HG03060 (cell line): ENCODE data around the gene TNFSF12.

ENCODE experiments used
- ATAC-seq: cut with Tn5 transposase; IDR thresholded peaks from one replicate; pipeline ENCODE4 v1.9.1; 2021; ENCODE audit warnings: low read depth, moderate number of reproducible peaks; ENCODE audit not compliant: unreplicated experiment

TNFSF12 gene

DNA sequence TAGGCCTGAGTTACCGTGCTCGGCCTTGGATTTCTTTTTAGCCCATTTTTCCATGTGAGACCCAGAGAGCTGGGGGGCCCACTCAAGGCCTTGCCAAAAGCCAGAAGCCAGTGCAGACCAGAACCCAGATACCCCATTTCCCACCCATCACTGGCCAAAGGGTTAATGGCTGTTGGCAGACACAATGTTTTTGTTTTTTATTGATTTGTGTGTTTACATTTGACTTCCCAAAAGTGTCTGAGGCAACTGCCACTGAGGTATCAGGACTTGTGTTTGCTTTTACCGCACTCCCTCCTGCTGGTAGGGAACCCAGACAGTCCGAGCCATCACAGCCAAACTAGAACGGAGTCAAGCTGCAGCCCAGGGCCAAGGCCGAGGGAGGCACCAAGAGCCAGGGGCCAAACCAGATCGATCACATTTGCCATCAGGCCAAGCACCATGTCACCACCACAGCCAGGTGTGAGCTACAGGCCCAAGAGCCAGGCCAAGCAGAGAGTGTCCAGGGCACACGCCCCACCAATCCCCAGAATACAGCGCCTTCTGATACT, 7.7 kb upstream of the TNFSF12 start:
- ATAC-seq: no peak

GRCh38 chr17:7544911-7545310, 3.9 kb upstream of the TNFSF12 start:
- ATAC-seq: no peak

DNA sequence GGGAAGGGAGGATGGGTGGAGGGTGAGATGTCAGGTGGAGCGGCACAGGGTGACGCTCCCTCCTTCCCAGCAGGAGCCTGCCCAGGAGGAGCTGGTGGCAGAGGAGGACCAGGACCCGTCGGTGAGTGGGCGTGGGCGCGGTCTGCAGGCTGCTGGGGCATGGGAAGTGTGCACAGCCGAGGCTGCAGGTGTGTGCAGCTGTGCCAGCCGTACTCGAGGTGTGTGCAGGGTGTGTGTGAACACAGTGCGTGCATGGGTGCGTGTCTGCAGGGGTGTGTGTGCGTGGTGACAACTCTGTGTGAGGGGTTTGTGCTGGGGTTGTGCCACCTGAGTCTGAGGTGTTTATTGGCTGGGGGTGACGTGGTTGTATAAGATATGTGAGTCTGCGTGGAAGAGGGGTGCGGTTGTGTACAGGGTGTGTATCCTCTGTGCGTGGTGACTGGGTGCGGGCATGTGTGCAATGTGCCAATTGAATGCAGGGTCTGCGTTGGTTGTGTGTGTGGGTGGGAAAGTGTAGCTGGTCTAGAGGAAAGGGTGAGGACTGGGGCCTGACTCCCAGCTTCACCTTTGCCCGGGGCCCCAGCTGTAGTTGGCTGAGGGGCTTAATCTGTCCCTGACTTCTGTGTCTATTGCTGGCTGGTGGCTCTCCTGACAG, 670 bp downstream of the TNFSF12 start:
- no peak for ATAC-seq

DNA sequence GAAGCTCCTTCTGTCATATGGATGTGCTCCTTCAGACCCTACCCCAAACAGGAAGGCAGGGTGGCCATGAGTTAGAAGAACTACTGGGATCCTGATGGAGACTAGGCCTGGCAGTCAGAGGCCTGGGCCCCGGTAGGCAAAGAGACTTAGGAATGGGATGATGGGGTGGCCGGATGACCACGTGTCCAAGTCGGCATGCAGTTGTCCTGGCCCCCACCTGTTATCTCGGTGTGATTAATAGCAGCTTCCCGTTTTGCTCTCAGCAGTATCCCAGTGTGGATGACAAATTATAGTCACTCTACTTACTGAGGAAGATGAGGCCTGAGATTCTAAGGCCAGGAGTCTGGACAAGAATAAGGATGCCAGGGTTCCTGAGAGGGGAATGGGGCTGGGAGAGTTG, 1.5 kb downstream of the TNFSF12 start:
- ATAC-seq: no peak

DNA sequence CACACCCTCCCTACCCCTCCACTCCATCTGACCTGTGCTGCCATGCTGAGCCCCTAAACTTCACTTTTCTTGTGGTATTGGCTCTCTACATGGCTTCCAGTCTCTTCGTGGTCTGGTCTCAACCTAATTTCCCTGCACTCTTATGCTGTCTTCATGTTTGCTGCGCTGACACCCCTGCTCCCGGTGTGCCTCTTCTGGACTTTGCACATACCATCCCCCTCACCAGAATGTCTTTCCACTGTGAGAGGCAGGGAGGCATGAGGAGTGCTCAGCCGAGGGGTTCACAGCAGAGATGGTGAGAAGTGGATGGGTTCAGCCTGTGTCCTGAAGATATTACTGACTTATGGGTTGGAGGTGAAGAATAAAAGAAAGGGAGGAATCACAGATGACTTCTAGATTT, 2.5 kb downstream of the TNFSF12 start:
- no peak for ATAC-seq

DNA sequence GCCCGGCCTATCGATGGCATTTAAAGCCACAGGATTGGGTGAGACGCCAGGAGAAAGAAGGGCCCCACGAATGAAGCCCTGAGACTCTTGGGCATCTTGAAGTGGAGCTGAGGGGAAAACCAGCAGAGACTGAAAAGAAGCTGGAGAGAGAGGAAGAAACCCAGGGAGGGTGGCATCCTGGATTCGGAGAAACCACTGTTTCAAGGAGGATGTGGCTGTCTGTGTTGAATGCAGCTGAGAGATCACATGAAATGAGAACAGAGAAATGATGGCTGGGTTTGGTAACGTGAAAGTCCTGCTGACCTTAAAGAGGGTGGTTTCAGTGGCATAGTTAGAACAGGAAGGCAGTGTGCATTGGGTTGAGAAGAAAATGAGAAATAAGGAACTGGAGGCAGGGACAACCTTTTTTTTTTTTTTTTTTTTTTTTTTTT, 3.8 kb downstream of the TNFSF12 start:
- peak; percentile 58 for ATAC-seq

- no peak for ATAC-seq
Measured at GRCh38 chr17:7553356-7553755, 4.5 kb downstream of the TNFSF12 start.

GRCh38 chr17:7555320-7555948, 6.6 kb downstream of the TNFSF12 start:
- ATAC-seq: no peak

DNA sequence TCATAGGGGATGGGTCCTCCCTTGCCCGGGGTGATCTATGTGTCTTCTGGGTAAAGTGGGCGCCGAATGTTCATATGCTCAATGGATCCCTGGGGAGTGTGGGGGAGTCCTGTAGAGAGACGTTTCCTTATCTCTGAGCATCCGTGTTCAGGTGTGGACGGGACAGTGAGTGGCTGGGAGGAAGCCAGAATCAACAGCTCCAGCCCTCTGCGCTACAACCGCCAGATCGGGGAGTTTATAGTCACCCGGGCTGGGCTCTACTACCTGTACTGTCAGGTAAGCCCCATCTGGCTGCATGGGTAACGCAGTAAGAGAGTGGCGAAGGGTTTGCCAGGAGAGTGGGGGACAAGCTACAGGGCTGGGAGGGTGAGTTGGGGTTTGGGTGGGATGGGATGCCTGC, 7.8 kb downstream of the TNFSF12 start:
- no peak for ATAC-seq

GRCh38 chr17:7557147-7557764, 8.4 kb downstream of the TNFSF12 start:
- ATAC-seq: no peak

- ATAC-seq: no peak
Measured at GRCh38 chr17:7557775-7558543, 9.1 kb downstream of the TNFSF12 start.

- ATAC-seq: no peak
Measured at GRCh38 chr17:7558544-7559319, 9.9 kb downstream of the TNFSF12 start, which contains the start of gene TNFSF13. TSS of gene TNFSF13 (plus strand) at chr17:7558750. CDS start at chr17:7559040, 290 bp downstream.

DNA sequence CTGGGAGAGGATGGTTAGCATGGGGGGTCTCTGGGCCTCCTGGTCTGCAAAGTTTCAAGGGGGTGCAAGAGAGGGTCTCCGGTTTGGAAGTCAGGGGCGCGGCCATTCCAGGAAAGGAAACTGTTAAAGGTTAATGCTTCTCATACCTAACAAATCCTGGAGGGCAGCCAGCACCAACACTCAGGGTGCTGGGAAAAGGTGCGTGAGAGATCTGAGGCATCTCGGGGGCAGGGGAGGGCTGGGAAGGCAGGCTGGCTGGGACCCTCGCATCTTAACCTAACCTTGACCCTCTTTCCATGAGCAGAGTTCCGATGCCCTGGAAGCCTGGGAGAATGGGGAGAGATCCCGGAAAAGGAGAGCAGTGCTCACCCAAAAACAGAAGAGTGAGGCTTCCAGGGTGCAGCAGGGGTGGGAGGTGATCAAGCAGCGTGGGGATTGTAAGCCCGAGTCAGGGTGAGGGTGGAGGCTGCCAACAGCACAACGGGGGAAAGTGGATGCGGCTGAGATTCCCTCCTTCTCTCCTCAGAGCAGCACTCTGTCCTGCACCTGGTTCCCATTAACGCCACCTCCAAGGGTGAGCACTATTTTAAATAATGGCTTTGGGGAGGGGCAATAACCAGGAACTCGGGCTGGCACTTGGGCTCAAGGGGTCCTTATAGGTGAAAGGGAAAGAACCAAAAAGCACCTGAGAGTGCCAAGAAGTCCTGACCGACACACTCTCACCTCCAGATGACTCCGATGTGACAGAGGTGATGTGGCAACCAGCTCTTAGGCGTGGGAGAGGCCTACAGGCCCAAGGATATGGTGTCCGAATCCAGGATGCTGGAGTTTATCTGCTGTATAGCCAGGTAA, 10.7 kb downstream of the TNFSF12 start:
- ATAC-seq: no peak

DNA sequence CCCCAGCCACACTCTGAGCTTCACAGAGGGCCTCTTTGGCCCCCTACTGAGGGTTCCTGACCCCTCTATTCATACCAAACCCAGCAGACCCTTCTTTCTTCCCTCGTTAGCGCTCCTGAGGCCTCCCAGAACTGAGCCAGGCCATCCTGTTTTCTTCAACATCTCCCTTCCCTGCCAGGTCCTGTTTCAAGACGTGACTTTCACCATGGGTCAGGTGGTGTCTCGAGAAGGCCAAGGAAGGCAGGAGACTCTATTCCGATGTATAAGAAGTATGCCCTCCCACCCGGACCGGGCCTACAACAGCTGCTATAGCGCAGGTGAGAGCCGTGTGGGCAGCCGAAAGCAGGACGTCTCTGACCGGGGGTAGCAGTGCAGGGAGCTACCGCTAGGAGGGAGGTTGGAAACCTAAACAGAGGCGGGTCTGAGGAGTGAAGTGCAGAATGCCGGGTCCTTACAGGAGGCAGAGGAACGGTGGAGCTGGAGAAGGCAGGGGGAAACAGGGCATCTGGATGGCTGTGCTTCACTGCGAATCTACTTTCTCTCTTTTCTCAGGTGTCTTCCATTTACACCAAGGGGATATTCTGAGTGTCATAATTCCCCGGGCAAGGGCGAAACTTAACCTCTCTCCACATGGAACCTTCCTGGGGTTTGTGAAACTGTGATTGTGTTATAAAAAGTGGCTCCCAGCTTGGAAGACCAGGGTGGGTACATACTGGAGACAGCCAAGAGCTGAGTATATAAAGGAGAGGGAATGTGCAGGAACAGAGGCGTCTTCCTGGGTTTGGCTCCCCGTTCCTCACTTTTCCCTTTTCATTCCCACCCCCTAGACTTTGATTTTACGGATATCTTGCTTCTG, 11.5 kb downstream of the TNFSF12 start:
- ATAC-seq: no peak

GRCh38 chr17:7561028-7561575, 12.2 kb downstream of the TNFSF12 start:
- ATAC-seq: no peak

GRCh38 chr17:7561589-7562207, 12.8 kb downstream of the TNFSF12 start, which contains the start of gene SENP3:
TSS of gene SENP3 (plus strand) at chr17:7561919. CDS start at chr17:7563077, 1,158 bp downstream.
- ATAC-seq: no peak

DNA sequence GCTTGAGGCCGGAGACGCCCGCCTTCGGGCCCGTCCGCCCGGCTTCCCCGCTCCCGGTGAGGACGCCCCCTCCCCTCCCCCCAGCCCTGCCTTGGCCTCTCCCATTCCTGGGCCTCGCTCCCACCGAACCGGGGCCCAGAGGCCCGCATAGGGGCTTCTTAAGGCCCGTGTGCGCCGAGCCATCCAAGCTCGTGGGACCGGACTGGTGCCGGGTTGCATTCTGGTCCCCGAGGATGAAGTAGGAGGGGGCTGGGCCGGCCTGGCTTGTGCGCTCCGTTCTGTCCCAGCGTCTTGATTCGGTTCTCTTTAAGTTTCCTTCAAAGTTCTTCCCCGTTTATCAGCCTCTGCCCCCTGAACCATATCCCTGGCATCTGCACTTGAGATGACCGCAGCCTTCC, 13.3 kb downstream of the TNFSF12 start:
- ATAC-seq: no peak
